Natural killer cell (primary cell): Measurements from ENCODE around the gene STAG3. TPM values are rescaled to one million over a fixed set of nuclear protein-coding genes. Genes with fewer than 3 reads are reported as not detected.
"Not testable (repeated sequence)": the region's sequence is repeated elsewhere in the genome, so short reads cannot be mapped to it uniquely, and the experiment has no call there.

Experiments
- ATAC-seq, 3 donors: fragments of 150-1000 bp in 2 of 3; fragments of 200-7000 bp in 1 of 3; cut with Tn5 transposase; 1 replicate in 1 of 3; 2 replicates in 2 of 3; pipeline ENCODE4 v1.10.0; 2021; ENCODE audit warnings: mild to moderate bottlenecking in 2 of 3, moderate library complexity in 2 of 3
- DNase-seq, 2 donors: peaks; one replicate each; pipeline versions ENCODE4 v3.0.0 to v3.0.0-alpha.2; 2013 to 2021; ENCODE audit warnings: mixed read lengths in 1 of 2
- H3K27ac ChIP-seq: one replicate; pipeline ENCODE4 v1.5.1; 2013; ENCODE audit warnings: mild to moderate bottlenecking, low read length
- H3K27me3 ChIP-seq: one replicate; pipeline ENCODE4 v1.6.1; 2013; ENCODE audit warnings: low read length; ENCODE audit not compliant: control insufficient read depth, insufficient read depth
- H3K36me3 ChIP-seq: one replicate; pipeline ENCODE4 v1.6.1; 2013; ENCODE audit warnings: low read length; ENCODE audit not compliant: control insufficient read depth, insufficient read depth
- H3K4me1 ChIP-seq: one replicate; pipeline ENCODE4 v1.6.1; 2013; ENCODE audit warnings: low read length; ENCODE audit not compliant: control insufficient read depth, insufficient read depth
- H3K4me3 ChIP-seq: one replicate; pipeline ENCODE4 v1.5.1; 2013; ENCODE audit warnings: low read length
- H3K9me3 ChIP-seq: one replicate; pipeline ENCODE4 v1.6.1; 2013; ENCODE audit warnings: low read length; ENCODE audit not compliant: control insufficient read depth, insufficient read depth
- H3K27ac Mint-ChIP-seq, 2 donors: one replicate each; pipeline ENCODE4 v1.8.0; 2022; ENCODE audit warnings: mild to moderate bottlenecking in 2 of 2, mixed read lengths in 2 of 2, moderate library complexity in 1 of 2
- H3K27me3 Mint-ChIP-seq, 2 donors: one replicate each; pipeline ENCODE4 v1.8.0; 2022; ENCODE audit warnings: low read depth in 2 of 2, mixed read lengths in 2 of 2
- H3K36me3 Mint-ChIP-seq: one replicate; pipeline ENCODE4 v1.8.0; 2022; ENCODE audit warnings: mixed read lengths
- H3K4me1 Mint-ChIP-seq, 2 donors: one replicate each; pipeline ENCODE4 v1.8.0; 2022; ENCODE audit warnings: mixed read lengths in 2 of 2
- H3K4me3 Mint-ChIP-seq: one replicate; pipeline ENCODE4 v1.8.0; 2022; ENCODE audit warnings: mild to moderate bottlenecking, moderate library complexity, mixed read lengths
- H3K9me3 Mint-ChIP-seq, 2 donors: one replicate each; pipeline ENCODE4 v1.8.0; 2022; ENCODE audit warnings: mixed read lengths in 2 of 2
- WGBS: methylation state at CpG from one replicate; pipeline ENCODE4 v1.1.7; 2013; ENCODE audit warnings: missing lambda C conversion rate; ENCODE audit not compliant: insufficient coverage; 5-methylcytosine and 5-hydroxymethylcytosine counted together
- intact Hi-C: fragments of 100-400 bp; cut with micrococcal nuclease; formaldehyde crosslinking; loops from one replicate; pipeline ENCODE4 v1.14.2; 2022
- total RNA-seq, 4 donors: library from RNA; stranded (reverse); fragments of 120-200 nt in 1 of 4; gene quantifications; one replicate each; pipeline versions ENCODE4 v1.2.3 to v1.2.4, GENCODE V29; 2013 to 2022

The STAG3 gene
- total RNA-seq, 3 donors from 2014 or later (not counting 1 experiment from before 2014, with no cell fraction given), result 5.0 to 5.6 (median 5.5) TPM

DNA sequence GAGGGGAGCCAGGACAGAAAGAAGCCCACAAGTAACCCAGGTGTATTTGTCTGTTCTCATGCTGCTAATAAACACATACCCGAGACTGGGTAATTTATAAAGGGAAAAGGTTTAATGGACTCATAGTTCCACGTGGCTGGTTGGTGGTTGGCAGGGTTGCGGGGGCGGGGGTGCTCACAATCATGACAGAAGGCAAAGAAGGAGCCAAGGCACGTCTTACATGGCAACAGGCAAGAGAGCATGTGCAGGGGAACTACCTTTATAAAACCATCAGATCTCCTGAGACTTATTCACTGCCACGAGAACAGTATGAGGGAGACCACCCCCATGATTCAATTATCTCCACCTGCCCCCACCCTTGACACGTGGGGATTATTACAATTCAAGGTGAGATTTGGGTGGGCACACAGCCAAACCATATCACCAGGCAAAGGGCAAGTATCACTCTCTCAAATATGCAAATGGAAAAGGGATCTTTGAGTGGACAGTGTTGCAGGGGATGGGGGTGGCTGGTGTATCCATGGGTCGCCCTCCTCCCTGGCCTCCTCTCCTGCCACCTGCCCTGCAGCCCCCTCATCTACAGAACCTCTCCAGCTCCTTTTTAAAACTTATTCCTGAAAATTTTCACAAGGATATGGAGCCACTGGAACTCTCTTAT lies 57.1 kb downstream of the STAG3 start:
- DNase-seq, H3K9me3 ChIP-seq, H3K36me3 Mint-ChIP-seq, H3K36me3 ChIP-seq, ATAC-seq, H3K27me3 Mint-ChIP-seq, intact Hi-C loops, H3K27me3 ChIP-seq, H3K9me3 Mint-ChIP-seq, H3K4me3 ChIP-seq, H3K4me3 Mint-ChIP-seq, H3K27ac ChIP-seq: not testable (repeated sequence)
- Mint-ChIP-seq H3K4me1 (peaks cover 27 to 41% of the 10 kb centered on the region in 2 donors), H3K27ac (peak overlapping the region; percentile 80 to 81)
- WGBS, result 79% methylated on average over 7 of the region's 8 CpGs
- H3K4me1 ChIP-seq, result peaks cover 10% of the 10 kb centered on the region

GRCh38 chr7:100239975-100240374 lies 62.3 kb downstream of the STAG3 start:
- DNase-seq, H3K4me3 ChIP-seq, H3K9me3 ChIP-seq, ATAC-seq, H3K36me3 ChIP-seq, H3K9me3 Mint-ChIP-seq, H3K27ac ChIP-seq, H3K4me1 ChIP-seq, H3K27me3 Mint-ChIP-seq, H3K27me3 ChIP-seq, H3K36me3 Mint-ChIP-seq, intact Hi-C loops, H3K4me3 Mint-ChIP-seq: not testable (repeated sequence)
- Mint-ChIP-seq H3K27ac (peak overlapping the region in 1 of 2 donors; percentile 73), H3K4me1 (peaks cover 25 to 31% of the 10 kb centered on the region in 2 donors)
- 90% methylated on average over 7 of the region's 7 CpGs for WGBS

DNA sequence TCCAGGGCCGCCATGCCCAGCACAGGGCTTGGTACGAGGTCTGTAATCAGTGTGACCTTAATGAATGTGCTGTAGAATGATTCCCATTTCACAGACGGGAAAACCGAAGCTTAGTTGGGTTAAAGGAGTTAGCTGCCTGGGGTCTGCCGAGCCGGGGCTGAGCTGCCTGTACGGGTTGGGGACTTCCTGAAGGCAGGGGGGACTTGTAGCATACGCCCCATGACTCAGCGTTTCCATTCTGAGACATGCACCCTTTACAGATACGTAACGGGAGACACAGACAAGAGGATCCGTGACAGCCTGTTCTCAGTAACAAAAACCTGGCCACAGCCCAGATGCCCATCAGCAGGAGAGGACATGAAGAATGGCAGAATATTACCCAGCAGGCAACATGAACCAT lies 65.7 kb downstream of the STAG3 start:
- H3K9me3 ChIP-seq, H3K27ac ChIP-seq, H3K4me1 ChIP-seq, H3K4me3 ChIP-seq, H3K36me3 Mint-ChIP-seq, intact Hi-C loops, H3K4me3 Mint-ChIP-seq, H3K9me3 Mint-ChIP-seq, H3K27me3 ChIP-seq, H3K27me3 Mint-ChIP-seq, H3K36me3 ChIP-seq: not testable (repeated sequence)
- 39% methylated on average over 10 of the region's 12 CpGs for WGBS
- ATAC-seq, result peak; percentile 62 to 93 (median 78)
- Mint-ChIP-seq H3K27ac (peak overlapping the region; percentile 53 to 88), H3K4me1 (peaks cover 18 to 31% of the 10 kb centered on the region in 2 donors)
- DNase-seq, result peak; percentile 31 to 45

DNA sequence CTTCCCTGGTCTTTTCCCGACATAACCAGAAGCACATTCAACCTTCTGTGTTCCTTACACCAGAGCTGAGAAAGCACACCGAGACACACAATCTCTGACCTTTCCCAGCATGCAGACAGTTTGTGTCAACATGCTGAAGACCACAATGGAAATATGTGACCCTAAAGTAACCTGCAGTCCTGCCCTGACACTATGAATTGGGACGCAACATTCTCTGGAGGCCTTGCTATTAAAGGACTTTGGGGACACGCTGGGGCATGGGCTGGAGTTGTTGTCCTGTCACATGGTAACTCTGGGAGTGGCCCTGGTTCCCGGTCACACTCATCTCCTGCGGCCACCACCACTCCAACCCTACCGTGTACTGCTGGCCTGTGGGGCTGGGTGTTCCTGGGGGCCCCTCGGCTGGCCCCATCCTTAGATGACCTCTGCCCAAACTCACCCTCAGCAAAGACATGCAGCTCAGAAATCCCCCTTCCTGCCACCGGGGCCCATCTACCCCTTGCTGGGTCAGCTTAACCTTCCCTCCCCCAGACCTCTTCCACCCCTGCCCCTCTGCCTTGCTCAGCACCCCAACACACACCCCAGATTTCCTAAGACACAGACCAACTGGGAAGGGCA lies 67.4 kb downstream of the STAG3 start:
- Mint-ChIP-seq H3K4me1 (peaks cover 18 to 24% of the 10 kb centered on the region in 2 donors), H3K27ac (peak overlapping the region in 1 of 2 donors; percentile 65)
- H3K9me3 ChIP-seq, H3K4me3 ChIP-seq, H3K27me3 Mint-ChIP-seq, H3K36me3 ChIP-seq, H3K9me3 Mint-ChIP-seq, DNase-seq, H3K27ac ChIP-seq, H3K4me3 Mint-ChIP-seq, H3K27me3 ChIP-seq, H3K4me1 ChIP-seq, H3K36me3 Mint-ChIP-seq, intact Hi-C loops: not testable (repeated sequence)
- peak in 1 of 3 donors; percentile 27 for ATAC-seq
- WGBS, result 84% methylated on average over 9 of the region's 9 CpGs

DNA sequence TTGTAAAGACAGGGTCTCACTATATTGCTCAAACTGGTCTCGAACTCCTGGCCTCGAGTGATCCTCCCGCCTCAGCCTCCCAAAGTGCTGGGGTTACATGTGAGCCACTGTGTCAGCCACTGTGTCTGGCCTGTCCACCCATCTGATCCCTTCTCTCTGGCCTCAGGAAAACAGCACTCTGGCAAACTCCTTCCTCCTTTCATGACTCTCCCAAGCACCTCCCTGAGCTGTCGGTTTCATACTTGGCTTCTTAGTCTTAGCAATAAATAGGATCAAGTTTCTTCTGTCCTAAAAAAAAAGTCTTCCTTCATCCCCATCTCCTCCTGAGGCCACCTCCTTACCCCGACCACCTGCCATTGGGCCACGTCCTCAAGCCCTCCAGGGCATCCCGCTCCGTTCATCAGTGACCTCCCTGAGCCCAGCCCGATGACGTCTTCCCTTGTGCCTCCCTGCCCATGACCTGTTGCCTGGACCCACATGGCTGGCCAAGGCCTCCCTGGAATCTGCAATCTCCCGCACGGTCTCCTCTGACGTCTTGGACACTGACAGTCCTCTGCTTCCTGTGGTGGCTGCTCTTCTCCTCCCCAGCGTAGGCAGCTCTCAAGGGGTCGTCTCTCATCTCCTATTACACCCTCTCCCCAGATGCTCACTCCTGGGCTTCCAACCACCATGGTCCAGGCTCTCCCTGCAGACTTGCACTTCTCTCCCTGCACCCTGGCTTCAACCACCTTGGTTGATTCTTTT lies 68.6 kb downstream of the STAG3 start:
- H3K9me3 Mint-ChIP-seq, H3K4me3 ChIP-seq, H3K36me3 Mint-ChIP-seq, H3K9me3 ChIP-seq, H3K4me3 Mint-ChIP-seq, intact Hi-C loops, H3K4me1 ChIP-seq, DNase-seq, H3K36me3 ChIP-seq, H3K27ac ChIP-seq, ATAC-seq, H3K27me3 Mint-ChIP-seq, H3K27me3 ChIP-seq: not testable (repeated sequence)
- WGBS, result 94% methylated on average over 15 of the region's 15 CpGs
- Mint-ChIP-seq H3K27ac (peak overlapping the region in 1 of 2 donors; percentile 16), H3K4me1 (peaks cover 18 to 23% of the 10 kb centered on the region in 2 donors)

GRCh38 chr7:100246865-100247137 lies 69.1 kb downstream of the STAG3 start:
- H3K27me3 ChIP-seq, H3K36me3 ChIP-seq, ATAC-seq, DNase-seq, H3K27me3 Mint-ChIP-seq, H3K4me3 ChIP-seq, intact Hi-C loops, H3K4me1 ChIP-seq, H3K36me3 Mint-ChIP-seq, H3K9me3 Mint-ChIP-seq, H3K4me3 Mint-ChIP-seq, H3K9me3 ChIP-seq, H3K27ac ChIP-seq: not testable (repeated sequence)
- 99% methylated on average over 9 of the region's 9 CpGs for WGBS
- peak overlapping the region in 1 of 2 donors; percentile 16 for H3K27ac Mint-ChIP-seq
- H3K4me1 Mint-ChIP-seq, result peaks cover 18 to 23% of the 10 kb centered on the region in 2 donors
